GM19239 (cell line): Measurements from ENCODE around the gene RPL10A.

Source experiments
- DNase-seq: peaks from one replicate; pipeline ENCODE4 v3.0.0; 2011; ENCODE audit warnings: low spot score; ENCODE audit not compliant: insufficient read length
- FAIRE-seq: peaks from 2 replicates; lab custom pipeline; 2011; peaks lifted over from hg19 to GRCh38; lab: Jason Lieb, UNC

RPL10A gene

GRCh38 chr6:35489995-35490791 is 22.0 kb downstream of the RPL10A start:
- no peak for FAIRE-seq
- no peak for DNase-seq

DNA sequence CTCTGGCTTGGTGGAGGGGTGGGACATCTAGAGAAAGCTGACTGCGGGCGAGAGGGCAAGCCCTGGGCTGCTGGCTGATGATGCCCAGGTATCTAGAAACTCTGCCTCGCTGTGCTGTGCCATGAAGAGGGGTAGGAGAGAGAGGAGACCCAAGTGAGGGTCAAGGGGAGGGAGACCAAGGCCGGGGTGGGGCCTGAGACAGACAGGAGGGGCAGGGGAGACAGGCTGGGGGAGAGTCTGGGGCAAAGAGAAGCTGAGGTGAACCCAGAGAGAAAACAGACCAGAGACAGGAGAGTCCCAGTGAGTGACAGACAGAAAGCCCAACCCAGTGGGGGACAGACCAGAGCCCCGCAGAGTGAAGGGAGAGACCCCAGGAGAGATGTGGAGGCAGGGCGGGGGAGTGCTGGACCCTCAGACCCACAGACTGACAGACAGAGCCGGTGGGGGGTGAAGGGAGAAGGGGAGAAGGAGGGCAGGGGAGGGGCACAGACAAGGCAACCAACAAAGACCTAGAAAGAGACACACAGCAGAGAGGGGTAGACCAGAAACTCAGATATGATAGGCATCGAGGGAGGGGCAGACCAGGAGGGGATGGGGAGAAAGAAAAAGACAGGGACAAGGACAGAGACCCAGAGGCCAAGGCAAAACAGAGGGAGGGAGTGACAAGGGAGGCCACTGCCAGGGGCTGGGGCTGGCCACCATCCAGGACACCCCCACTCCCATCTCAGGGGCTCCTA is 22.8 kb downstream of the RPL10A start:
- FAIRE-seq (no peak), DNase-seq (no peak)

DNA sequence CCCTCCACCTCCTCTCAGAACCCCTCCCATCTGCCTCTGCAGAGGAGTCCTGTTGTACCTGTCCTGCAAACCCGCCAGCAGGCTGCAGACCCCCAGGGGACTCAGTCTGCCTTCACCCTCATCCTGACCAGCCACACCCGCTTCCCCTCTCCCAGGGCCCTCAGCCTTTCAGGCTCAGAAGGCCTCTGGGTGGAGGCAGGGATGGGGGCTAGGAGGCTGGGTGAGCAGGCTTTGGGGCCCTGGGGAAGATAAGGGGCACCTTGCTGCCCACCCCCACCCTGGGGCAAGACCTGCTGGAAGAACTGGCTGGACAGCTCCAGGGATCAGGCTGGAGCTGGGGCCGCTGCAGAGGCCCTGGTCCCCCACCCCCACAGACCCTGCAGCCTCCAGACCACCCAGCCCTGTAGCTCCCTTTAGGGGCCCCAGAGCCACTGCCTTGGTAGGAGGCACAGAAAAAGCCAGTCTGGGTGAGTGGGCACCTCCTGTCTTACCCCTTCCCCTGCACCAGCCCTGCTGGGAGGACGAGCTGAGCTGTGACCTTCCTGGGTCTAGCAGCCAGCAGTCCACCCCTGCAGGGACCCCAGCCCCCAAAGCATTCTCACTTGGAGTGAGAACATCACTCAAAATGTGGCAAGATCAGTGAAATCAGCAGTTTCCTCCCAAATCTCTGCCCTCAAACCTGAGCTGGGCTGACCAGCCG is 23.5 kb downstream of the RPL10A start:
- no peak for FAIRE-seq
- no peak for DNase-seq

- FAIRE-seq (no peak), DNase-seq (no peak)
These were observed 24.2 kb downstream of the RPL10A start for GRCh38 chr6:35492258-35492973.

- DNase-seq, result no peak
These were observed 24.7 kb downstream of the RPL10A start for GRCh38 chr6:35492974-35493284.

GRCh38 chr6:35493307-35493983 is 25.2 kb downstream of the RPL10A start:
- FAIRE-seq (no peak), DNase-seq (no peak)

More at GRCh38 chr6:35492974-35493284, 24.7 kb downstream of the RPL10A start:
- no peak for FAIRE-seq

- no peak for FAIRE-seq
These were observed 26.0 kb downstream of the RPL10A start for GRCh38 chr6:35494161-35494563.

GRCh38 chr6:35495258-35496035 is 27.2 kb downstream of the RPL10A start:
- FAIRE-seq (no peak), DNase-seq (no peak)

More at GRCh38 chr6:35494161-35494563, 26.0 kb downstream of the RPL10A start:
- DNase-seq, result no peak

GRCh38 chr6:35496036-35496840 is 28.0 kb downstream of the RPL10A start:
- DNase-seq (no peak), FAIRE-seq (no peak)

DNA sequence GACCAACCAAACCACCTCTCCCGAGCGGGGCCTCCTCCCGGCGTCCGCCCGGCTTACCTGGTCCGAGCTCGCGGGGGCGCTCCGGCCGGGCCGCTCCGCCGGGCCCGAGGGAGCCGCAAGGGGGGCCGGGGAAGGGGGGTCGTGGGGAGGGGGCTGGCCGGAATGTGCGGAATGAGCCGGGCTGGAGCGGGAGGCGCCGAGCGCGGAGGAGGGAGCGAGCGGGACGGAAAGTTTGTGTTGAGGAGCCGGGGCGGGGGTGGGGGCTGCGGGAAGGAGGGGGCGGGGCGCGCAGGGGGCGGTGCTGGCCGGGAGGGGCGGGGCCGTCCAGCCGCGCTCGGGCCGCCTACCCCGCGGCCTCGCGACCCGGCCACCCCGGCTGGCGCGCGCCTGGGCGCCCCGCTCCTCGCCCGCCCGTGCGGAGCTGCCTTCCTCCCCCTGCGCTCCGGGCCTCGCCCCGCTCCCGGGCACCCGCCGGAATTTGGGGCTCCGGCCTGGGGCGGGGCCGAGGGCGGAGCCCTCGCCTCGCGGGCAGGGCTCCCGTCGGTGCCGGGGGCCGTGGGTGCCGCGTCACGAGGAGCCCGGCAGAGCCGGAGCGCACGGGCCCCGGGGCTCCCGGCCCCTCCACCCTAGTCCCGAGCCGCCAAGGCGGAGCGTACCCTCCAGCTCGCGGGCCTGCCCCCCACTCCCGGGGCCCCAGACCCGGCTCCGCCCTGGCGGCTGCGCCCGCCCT is 28.8 kb downstream of the RPL10A start, which contains the start of gene TEAD3:
TEAD3 (minus strand) TSS at position 239 of the 730 bp plus-strand sequence.
- DNase-seq (peak; percentile 94), FAIRE-seq (no peak)

DNA sequence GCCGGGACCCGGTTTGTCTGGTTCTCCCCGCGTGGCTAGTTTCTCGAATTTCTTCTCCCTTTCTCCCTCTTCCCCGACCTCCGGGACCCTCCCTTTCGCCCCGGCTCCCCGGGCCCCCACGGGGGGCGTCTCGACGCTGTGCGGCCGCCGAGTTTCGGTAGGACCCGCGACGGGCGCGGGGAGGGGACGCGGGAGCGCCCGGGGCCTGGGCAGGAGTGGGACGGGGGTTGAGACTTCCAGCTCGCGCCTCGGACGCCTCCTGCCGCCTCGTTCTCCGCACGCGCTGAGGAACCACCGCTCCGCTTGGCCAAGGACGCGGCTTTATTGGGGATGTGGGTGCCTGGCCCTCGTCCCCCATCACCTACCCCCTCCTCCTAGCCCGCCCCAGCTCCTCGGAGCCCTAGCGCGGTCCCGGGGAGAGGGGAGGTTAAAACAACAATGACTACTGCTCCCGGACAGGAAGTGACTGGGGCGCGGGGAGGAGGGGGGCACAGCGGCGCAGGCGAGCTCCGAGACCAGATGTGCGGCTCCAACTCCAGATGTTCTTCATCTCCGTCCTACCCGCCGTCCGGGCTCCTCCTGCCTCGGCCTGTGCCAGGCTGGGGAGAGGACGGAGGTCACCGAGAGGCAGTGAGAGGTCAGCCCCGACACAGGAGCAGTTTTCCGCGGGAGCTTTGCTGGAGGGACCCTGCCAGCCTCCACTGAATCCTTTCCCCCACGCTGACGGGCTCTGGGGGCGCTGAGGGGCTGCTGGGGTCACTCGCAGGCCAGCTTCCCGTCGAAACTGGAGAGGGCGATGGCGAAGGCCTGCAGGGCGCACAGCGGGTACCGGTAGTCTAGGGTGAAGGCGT is 29.6 kb downstream of the RPL10A start:
- FAIRE-seq (no peak), DNase-seq (peak; percentile 61)

DNA sequence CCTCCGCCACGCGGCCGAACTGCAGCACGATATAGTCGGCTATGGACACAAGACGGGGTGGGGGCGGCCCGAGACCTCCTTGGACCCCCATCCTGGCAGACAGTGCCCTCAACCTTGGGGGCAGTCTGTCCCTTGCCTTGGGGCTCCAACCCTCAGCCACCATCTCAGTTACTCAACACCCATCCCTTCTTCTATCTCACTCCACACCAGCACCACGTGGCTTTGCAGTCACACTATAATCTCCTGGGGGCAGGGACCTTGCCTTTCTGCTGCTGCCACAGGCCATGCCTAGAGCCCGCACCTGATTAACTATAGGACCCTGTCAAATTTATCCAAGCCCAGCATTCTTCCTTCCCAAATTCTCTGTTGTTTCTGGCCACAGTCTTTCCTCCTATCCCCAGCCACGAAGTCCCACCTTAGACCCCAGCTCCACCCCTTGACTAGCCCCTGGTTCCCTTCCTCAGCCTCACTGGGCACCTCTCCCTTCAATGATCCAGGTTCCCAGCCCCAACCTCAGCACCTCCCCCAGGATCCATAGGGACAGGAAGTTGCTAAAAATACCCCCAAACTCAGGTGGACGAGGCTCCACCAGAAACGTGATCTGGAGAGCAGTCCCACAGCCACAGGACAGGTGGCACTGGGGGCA is 30.3 kb downstream of the RPL10A start:
- no peak for FAIRE-seq
- no peak for DNase-seq

DNA sequence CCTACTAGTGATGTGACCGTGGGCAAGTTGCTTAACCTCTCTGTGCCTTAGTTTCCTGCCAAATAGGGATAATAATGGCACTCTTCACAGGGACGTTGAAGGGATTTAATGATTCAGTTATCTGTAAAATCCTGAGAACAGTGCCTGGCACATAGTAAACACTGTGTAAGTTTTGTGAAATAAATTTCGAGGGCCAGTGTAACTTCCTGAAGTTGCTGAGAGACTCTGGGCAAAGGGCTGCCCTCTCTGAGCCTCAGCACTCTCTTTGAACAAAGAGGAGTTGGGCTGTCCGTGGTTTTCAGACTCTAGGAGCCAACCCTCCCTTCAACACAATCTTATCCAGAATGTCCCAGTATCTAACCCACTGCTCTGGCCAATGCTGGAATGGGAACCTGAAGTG is 31.2 kb downstream of the RPL10A start:
- no peak for DNase-seq
- FAIRE-seq, result no peak

DNA sequence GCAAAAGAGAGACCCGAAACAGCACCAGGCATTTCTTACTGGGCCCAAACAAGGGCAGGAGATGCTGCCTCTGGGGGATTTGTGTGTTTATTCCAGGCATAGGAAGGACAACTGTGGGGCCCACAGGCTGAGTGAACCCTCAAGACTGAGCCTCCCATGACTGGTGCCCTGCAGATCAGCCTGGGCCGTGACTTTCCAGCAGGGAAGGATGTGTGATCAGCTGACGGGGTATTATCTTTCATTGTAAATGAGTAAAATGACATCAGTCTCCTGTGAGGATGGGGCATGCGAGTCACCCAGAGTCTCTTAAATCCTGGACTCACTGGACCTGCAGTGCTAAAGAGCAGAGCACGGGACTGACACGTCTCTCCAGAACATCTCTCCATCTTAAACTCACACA is 32.6 kb downstream of the RPL10A start:
- no peak for FAIRE-seq
- no peak for DNase-seq

DNA sequence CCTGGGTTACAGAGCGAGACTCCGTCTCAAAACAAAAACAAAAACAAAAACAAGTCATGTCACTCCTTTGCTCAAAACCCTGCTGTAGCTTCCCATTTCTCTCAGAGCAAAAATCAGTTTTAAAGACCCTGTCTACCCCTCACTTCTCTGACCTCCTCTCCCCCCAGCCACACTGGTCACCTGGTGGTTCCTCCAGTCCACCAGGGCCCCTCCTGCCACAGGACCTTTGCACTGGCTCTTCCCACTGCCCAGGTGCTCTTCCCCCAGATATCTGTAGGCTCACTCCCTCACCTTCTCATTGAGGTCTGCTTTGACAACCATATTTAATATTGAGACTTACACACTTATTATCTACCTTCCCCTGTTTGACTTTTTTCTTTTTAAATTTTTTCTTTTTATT is 33.6 kb downstream of the RPL10A start:
- no peak for DNase-seq
- no peak for FAIRE-seq

- FAIRE-seq, result no peak
- DNase-seq, result no peak
These were observed 35.3 kb downstream of the RPL10A start for GRCh38 chr6:35503534-35503933.
